K562 (cell line): Measurements from ENCODE around the gene TBC1D1.
A peak's percentile ranks its signal among the peaks of the same experiment; 100 is the strongest.

ENCODE experiments used
- EP300 ChIP-seq: IDR thresholded peaks from 2 replicates; pipeline ENCODE4 v1.6.1; 2012; ENCODE audit warnings: low read length, improper control_type of control experiment
- HSF4 ChIP-seq: fragments of 250-450 bp; sonication (Bioruptor Pico); IDR thresholded peaks from 2 replicates; pipeline ENCODE4 v2.1.2; 2022; ENCODE audit warnings: mild to moderate bottlenecking, moderate library complexity, borderline replicate concordance
- LARP7 ChIP-seq: fragments of 450-650 bp; IDR thresholded peaks from 2 replicates; pipeline ENCODE4 v1.6.1; 2016
- NCOR1 ChIP-seq: fragments of 450-650 bp; IDR thresholded peaks from 2 replicates; pipeline ENCODE4 v1.6.1; 2016; ENCODE audit warnings: mild to moderate bottlenecking, moderate library complexity
- NFYB ChIP-seq: IDR thresholded peaks from 2 replicates; pipeline ENCODE4 v1.6.1; 2011; ENCODE audit warnings: mild to moderate bottlenecking, moderate library complexity; ENCODE audit not compliant: insufficient read length; ENCODE audit errors: extremely low read depth
- SMC3 ChIP-seq: conservative IDR thresholded peaks from 2 replicates; pipeline ENCODE4 v1.6.1; 2011; ENCODE audit warnings: low read depth, low read length, improper control_type of control experiment; ENCODE audit not compliant: insufficient read depth
- ZNF644 ChIP-seq: fragments of 200-800 bp; sonication (Bioruptor generic); IDR thresholded peaks from 2 replicates; pipeline ENCODE4 v1.6.1; 2016; ENCODE audit warnings: low read depth, missing genetic modification characterization, missing compliant biosample characterization
- TF ChIP-seq, protein P1 (sequence below), 3 experiments: IDR thresholded peaks in 2 of 3; conservative IDR thresholded peaks in 1 of 3; 2 replicates each; pipeline ENCODE4 v1.5.1; 2011 to 2012; ENCODE audit warnings: low read length in 3 of 3, mild to moderate bottlenecking in 3 of 3, control low read depth in 2 of 3, improper control_type of control experiment in 1 of 3, inconsistent platforms in 1 of 3, low read depth in 1 of 3, mixed read lengths in 1 of 3, moderate library complexity in 1 of 3; ENCODE audit not compliant: insufficient read depth in 2 of 3
- TF ChIP-seq, protein P2 (sequence below): fragments of 450-650 bp; IDR thresholded peaks from 2 replicates; pipeline ENCODE4 v1.6.1; 2014; ENCODE audit warnings: low read depth, mild to moderate bottlenecking, moderate library complexity, borderline replicate concordance
- TF ChIP-seq, protein P3 (sequence below), 2 experiments: fragments of 250-450 bp in 1 of 2; fragments of 450-650 bp in 1 of 2; sonication (Bioruptor Pico) in 1 of 2; IDR thresholded peaks; 2 replicates each; pipeline versions ENCODE4 v1.6.1 to v1.8.0; 2016 to 2021; ENCODE audit warnings: mild to moderate bottlenecking in 2 of 2, moderate library complexity in 2 of 2, missing compliant biosample characterization in 1 of 2, missing genetic modification characterization in 1 of 2
- TF ChIP-seq, protein P4 (sequence below): fragments of 250-450 bp; sonication (Bioruptor Pico); IDR thresholded peaks from 2 replicates; pipeline ENCODE4 v1.8.0; 2021; ENCODE audit warnings: mild to moderate bottlenecking, moderate library complexity

DNA sequence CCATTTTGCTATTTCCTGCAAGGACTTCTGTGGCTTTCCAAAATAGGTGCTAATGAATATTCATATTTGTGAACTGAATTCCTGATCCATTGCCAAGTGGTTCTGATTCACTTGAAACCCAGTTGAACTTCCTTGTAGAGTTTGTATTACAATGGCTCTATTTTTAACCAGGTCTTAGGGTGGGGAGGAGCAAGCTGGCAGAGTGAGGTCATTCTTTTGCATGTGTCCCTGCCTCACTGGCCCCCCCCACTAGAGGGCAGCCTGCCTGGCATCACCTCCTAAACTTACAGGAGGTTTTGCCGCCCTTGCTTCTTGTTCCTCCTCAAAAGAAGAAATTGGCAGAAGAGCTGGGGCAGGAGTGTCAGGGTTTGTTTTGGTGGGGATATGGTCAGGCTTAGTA, 79.8 kb downstream of the TBC1D1 start:
- TF ChIP-seq LARP7 (no peak), NCOR1 (no peak), EP300 (no peak), ZNF644 (no peak), NFYB (no peak), SMC3 (no peak), HSF4 (no peak)
- TF ChIP-seq, protein P1, sequence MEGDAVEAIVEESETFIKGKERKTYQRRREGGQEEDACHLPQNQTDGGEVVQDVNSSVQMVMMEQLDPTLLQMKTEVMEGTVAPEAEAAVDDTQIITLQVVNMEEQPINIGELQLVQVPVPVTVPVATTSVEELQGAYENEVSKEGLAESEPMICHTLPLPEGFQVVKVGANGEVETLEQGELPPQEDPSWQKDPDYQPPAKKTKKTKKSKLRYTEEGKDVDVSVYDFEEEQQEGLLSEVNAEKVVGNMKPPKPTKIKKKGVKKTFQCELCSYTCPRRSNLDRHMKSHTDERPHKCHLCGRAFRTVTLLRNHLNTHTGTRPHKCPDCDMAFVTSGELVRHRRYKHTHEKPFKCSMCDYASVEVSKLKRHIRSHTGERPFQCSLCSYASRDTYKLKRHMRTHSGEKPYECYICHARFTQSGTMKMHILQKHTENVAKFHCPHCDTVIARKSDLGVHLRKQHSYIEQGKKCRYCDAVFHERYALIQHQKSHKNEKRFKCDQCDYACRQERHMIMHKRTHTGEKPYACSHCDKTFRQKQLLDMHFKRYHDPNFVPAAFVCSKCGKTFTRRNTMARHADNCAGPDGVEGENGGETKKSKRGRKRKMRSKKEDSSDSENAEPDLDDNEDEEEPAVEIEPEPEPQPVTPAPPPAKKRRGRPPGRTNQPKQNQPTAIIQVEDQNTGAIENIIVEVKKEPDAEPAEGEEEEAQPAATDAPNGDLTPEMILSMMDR (IDR thresholded peaks at IDR 0.05 in 2 of 3, conservative IDR thresholded peaks at IDR 0.05 in 1 of 3; ENCODE audit: insufficient read depth in 2 of 3, low read depth in 1 of 3, low read length in 3 of 3) = peak; percentile 26 to 34 (median 30); a peak in 3 of 6 replicates
- TF ChIP-seq, protein P2, sequence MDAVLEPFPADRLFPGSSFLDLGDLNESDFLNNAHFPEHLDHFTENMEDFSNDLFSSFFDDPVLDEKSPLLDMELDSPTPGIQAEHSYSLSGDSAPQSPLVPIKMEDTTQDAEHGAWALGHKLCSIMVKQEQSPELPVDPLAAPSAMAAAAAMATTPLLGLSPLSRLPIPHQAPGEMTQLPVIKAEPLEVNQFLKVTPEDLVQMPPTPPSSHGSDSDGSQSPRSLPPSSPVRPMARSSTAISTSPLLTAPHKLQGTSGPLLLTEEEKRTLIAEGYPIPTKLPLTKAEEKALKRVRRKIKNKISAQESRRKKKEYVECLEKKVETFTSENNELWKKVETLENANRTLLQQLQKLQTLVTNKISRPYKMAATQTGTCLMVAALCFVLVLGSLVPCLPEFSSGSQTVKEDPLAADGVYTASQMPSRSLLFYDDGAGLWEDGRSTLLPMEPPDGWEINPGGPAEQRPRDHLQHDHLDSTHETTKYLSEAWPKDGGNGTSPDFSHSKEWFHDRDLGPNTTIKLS = no peak
- TF ChIP-seq, protein P3, sequence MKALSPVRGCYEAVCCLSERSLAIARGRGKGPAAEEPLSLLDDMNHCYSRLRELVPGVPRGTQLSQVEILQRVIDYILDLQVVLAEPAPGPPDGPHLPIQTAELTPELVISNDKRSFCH (CRISPR knock-in tag; IDR thresholded peaks at IDR 0.05) = no peak
- TF ChIP-seq, protein P3 (tag; IDR thresholded peaks at IDR 0.05) = no peak
- TF ChIP-seq, protein P4, sequence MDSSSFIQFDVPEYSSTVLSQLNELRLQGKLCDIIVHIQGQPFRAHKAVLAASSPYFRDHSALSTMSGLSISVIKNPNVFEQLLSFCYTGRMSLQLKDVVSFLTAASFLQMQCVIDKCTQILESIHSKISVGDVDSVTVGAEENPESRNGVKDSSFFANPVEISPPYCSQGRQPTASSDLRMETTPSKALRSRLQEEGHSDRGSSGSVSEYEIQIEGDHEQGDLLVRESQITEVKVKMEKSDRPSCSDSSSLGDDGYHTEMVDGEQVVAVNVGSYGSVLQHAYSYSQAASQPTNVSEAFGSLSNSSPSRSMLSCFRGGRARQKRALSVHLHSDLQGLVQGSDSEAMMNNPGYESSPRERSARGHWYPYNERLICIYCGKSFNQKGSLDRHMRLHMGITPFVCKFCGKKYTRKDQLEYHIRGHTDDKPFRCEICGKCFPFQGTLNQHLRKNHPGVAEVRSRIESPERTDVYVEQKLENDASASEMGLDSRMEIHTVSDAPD (CRISPR knock-in tag) = no peak
